HG03103 (cell line): ENCODE data around the gene NKX3-2.

Experiments
- ATAC-seq: cut with Tn5 transposase; IDR thresholded peaks from one replicate; pipeline ENCODE4 v1.9.1; 2021; ENCODE audit warnings: low read depth; ENCODE audit not compliant: unreplicated experiment

NKX3-2 gene

DNA sequence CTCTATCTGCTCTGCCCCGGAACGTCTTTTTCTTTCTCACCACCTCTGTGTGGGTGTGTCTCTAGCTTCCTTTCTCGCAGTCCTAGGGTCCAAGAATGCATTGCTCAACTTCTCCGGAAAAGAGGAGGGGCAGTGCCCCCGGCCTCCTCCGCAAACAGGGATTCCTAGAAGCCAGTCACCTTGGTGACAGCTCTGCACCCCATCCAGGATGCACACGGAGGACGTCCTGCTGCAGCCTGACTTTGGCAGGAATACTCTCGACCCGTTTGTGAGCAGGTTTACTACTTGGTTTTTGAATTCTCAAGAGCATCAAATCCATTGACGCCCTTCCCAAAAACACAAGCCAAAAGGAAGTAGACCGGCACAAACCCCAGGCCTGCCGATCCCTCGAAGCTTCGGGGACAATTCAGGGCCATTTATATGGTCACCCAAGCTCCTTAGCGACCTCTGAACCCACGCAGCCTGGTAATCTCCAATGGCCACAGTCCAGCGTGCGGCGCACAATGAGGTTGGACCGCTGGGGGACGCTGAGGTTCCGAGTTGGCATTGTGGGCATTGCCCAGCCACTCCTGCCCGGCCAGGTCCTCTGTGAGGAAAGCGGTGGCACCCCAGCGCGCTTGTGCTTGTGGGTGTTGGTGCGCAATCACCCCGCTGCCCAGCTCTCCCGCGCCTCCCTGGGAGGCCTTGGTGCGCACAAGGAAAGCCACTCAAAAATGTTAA, 9.8 kb downstream of the NKX3-2 start:
- no peak for ATAC-seq

GRCh38 chr4:13533670-13534343, 10.5 kb downstream of the NKX3-2 start:
- ATAC-seq, result no peak

GRCh38 chr4:13531625-13531998, 12.7 kb downstream of the NKX3-2 start:
- ATAC-seq, result no peak

DNA sequence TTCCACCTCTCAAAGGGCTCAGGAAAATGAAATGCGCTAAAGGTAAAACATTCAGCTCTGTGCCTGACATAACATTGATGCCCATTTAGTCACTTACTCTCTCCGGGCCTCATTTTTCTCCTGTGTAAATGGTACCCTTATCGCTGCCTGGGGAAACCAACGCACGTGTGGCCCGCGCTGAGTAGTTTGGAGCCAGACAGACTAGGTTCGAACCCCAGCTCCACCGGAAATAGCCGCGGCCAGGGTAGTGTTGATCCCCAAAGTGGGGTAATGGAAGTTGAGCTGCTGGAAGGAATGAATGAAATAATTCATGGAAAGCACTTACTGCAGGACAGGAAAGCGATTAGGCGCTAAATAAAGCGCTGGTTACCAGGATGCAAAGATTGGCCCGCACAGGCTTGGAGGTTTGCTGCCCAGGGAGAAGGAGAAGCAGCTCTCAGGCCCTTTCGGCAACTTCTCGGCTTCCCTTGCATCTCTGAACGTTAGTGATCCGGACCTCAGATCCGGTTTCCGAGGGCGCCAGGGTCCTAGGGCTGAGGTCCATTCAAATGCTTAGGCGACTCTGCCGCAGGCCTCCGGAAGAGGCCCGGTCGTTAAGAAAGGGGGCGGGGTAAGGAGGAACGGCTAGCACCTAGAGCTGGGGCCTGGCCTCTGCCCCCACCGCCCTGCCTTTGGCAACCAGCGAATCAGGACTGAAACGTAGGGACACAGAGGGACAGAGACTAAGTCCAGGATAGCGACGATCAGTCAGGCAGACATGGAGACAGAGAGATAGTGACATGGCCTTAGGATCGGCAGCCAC, 13.3 kb downstream of the NKX3-2 start:
- ATAC-seq, result no peak

DNA sequence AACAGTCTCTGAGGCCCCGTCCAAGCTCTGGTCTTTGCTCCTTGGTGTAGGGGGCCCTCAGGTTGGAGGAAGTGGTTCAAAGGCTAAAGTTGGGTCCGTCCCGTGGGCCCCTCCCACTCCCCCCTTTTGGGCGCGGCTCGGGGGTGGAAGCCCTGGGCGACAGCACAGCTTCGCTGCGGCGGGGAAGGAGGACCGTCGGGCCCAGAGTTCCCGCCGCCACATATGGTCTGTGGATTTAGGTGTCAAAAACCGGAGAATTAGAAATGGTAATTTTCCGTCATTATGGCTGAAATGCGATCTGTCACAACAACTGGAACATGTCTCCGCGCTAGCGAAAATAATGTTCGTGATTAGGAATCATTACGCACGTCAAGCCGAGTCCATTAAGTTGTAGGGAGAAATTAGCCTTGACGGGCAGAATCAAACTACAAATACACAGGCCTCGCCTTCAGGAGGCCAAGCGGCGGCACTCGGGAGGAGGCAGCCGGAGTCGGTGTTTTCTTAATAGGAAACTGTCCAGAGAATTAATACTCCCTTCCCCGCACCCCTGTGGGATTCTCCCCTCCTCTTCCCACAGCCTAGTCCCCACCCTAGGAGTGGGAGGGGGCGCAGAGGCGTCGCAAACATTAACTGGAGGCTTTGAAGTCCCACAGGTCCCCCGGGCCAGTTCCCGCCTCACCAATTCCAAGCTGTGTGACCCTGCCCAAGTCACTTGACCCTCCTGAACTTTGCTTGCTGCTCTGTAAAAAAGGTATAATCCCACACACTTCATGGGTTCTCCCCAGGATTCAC, 15.0 kb downstream of the NKX3-2 start:
- no peak for ATAC-seq

- ATAC-seq, result no peak
Observed at GRCh38 chr4:13528821-13529127, 15.5 kb downstream of the NKX3-2 start.

DNA sequence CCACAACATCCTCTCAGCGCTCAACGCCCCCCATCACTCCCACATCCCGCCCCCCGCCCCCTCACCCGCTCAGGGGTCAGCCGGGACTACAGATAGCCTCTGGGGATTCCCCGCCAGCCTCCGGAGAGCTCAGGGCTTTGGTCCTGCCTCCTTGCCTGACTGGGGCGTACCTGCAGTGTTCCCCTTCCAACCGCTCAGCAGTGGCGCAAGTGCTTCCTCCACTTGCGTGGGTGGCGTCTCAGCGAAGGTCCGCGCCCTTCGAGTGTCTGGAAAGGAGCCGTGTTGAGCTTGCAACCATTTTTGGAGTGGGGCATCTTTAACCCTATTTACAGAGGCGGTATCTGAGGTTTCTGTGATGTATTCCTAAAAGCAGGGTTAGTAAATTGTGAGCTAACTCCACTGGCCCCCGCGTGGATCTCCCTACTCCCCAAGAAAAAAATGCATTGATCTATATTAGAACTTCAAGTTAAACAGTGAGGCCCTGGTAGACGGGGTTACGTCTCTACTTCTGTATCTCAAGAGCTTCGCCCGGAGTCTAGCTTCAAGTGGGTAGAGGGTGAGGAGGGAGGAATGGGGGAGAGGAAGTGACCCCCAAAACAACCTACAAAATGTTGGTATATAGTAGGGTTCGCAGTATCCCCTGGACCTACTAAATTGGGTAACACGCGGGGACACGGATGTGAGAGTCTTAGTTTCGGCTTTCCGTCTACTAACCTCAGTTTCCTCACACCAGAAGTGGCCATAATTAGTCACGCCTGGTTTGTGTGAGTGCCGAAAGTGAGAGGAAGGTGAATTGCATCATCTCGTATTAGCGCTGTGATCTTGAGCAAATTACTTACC, 16.1 kb downstream of the NKX3-2 start:
- ATAC-seq, result peak; percentile 85

- no peak for ATAC-seq
Observed at GRCh38 chr4:13527192-13527980, 16.9 kb downstream of the NKX3-2 start.

- no peak for ATAC-seq
Observed at GRCh38 chr4:13526658-13527057, 17.6 kb downstream of the NKX3-2 start.

DNA sequence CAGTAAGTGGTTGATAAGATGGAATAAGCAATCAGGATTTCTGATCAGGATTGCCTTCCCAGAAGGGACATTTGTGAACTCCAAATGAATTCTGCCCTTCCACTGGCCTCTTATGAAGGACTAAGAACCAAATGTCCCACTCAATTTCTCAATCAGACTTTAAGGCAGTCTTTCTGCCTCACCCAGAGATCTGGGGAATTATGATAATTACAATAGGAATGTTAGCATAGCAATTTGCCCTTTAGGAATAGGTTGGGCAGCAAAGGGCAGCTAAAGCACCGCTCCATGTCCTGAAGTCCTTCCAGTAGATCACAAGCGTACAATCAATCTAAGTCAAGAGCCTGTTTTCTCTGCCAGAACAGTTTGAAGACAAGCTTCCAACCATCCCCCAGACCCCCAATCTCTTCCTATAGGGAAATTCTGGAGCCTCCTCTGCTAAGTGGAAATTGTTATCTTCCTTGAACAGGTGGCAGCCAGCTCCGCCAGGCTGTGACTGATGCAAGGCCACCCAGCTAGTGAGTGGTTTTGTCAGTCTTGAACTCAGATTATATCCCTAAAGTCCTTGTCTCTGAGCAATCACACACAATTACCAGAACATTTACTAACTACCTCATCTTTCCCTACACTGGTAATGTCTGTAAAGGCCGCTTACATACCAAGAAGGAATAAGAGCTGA, 18.6 kb downstream of the NKX3-2 start:
- no peak for ATAC-seq

DNA sequence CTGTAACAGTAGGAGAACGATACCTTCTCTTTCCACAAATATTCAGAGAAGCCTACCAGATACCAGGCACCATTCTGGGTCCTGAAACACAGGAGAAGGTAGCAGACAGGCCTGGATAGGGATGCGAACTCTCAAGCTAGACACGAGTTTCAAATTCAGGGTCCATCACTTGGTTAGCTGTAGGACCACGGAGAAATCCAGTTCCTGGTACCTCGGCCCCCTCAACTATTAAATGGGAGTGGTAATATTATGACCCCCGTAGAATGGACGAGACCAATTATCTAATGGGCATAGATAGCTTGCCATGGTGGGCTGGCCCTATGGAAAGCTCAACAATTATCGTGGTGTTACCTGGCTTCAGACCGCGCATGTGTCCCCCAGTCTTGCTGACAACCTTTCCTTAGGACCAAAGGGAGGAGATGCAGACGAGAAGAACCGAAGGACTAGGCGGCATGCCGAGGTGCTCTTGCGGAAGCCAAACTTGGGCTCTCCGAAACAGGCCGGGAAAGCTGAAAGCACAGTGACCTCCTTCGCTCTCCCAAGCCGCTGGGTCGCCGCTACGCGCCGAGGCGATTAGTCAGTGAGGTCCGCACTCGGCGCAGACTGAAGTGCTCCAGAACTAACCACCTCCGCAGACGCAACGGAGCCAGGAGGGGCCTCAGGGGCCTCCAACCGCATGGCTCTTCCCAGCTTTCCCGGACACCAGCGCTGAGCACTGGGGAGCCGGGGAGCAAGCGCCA, 19.6 kb downstream of the NKX3-2 start:
- no peak for ATAC-seq

DNA sequence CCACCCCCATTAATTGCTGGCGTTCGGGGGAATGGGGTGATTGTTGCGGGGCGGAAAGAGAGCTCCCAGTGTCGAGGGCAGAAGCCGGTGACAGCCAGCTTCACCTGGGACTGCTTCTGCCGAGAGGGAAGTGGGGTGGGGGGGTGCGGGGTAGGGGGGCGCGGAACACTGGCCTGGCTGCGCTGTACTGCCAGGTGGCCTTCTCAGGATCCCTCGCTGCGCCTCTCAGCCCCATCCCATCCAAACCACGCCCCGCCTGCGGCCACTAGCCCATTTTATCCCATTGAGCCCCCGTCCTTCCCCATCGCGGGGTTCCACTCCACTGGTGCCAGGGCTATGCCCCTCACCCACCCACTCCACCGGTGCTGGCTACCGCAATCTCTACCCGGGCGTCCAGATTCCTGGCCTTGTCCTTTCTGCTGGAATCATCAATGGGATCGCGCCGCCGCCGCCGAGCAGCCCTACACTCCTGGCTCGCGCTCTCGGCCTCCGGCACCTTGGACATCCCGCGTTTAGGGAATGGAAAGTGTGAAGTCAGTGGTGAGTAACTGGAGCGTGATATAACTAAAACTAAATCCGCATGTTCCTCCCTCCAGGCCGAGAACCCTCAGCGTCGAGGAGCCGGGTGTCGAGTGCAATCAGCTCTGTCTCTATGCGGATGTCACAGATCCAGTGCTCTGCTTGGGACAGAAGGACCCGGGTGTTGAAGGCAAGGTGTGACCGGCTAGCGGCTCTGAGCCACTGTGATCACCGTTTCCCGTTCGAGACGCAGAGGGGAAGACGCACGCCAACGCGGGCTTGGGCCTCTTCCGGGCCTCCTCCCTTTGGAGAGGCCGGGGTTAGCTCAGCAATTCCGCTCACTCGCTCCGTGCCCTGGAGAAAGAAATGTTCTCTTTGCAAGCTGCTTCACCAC, 20.5 kb downstream of the NKX3-2 start:
- no peak for ATAC-seq

- no peak for ATAC-seq
Observed at GRCh38 chr4:13523105-13523477, 21.2 kb downstream of the NKX3-2 start.

GRCh38 chr4:13522282-13523104, 21.8 kb downstream of the NKX3-2 start:
- ATAC-seq, result no peak

DNA sequence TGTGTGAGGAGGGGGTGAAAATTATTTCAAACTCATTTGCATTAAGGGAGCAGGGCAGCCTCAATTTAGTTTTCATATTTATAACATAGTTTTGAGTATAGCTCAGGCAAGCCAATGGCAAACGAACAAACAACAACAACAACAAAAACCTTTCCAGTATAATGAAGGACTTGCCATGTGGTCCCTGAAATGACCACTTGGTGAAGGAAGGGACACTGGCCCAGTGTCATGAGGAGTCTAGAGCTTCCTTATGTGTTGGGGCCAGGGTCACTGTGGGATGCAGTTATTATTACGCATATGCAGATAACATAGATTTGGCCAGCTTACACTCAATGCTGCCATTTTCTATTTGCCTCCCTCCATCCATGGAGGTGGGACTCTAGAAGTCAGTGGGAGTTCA, 23.3 kb downstream of the NKX3-2 start:
- no peak for ATAC-seq

DNA sequence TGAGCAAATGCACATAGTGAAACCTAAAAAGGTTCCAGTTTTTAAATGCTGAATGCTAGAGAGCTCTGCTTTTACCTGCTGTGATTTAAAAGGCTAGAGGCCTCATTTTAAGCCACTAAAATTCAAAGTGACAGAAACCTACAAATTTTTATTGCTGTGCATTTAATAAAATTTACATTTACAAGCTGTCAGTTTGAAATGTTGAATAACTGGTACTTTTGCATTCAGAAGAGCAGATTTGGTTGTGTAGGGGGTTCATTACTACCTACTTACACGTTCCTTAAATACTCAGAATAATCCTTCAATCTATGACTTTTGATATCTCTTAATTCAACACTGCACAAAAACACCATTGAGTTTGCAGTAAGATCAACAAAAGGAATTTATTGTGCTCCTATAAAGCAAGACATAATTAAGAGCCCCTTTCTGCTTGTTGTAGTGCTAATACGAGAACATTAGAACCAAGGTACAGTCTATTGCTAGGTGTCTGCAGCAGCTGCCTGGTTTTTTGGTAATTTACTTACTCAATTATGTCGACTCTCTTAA, 27.9 kb downstream of the NKX3-2 start:
- ATAC-seq, result no peak
